SH-SY5Y (cell line): ENCODE measurements around the gene AXDND1.

Source experiments
- GATA2 ChIP-seq: IDR thresholded peaks from 2 replicates; pipeline ENCODE4 v1.6.1; 2011; ENCODE audit warnings: mild to moderate bottlenecking, low read depth, low read length
- GATA3 ChIP-seq: IDR thresholded peaks from 2 replicates; pipeline ENCODE4 v1.6.1; 2011; ENCODE audit warnings: low read depth, mild to moderate bottlenecking, low read length, moderate library complexity

DNA sequence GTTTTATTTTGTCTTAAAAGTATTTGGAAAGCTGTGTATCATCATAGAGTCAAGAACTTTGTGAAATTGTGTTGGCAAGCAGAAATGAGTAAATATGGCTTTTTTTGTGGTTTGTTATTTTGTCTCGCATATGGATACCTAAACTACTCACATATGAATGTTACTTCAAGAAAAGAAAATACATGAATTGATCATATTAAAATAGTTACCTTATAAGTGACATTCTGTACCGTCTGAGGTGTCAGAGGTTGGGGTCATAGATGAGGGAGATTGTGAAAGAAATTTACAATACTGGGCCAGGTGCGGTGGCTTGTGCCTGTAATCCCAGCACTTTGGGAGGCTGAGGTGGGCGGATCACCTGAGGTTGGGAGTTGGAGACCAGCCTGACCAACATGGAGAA, 31.3 kb upstream of the AXDND1 start:
- TF ChIP-seq GATA3 (no peak), GATA2 (no peak)
